Prostate gland (tissue), 2 donors: ENCODE data around the gene DLG2. TPM values are rescaled to one million over a fixed set of nuclear protein-coding genes. Genes with fewer than 3 reads are reported as not detected.

Source experiments
- DNase-seq: peaks from one replicate; pipeline ENCODE4 v3.0.0-alpha.2; 2019; ENCODE audit warnings: low spot score
- H3K27ac ChIP-seq, 2 donors: fragments of 200-600 bp; sonication (generic); 2 replicates each; pipeline ENCODE4 v1.5.1; 2017 to 2019
- H3K27me3 ChIP-seq: fragments of 200-600 bp; sonication (generic); replicated peaks from 2 replicates; pipeline ENCODE4 v1.5.1; 2019; ENCODE audit not compliant: insufficient read depth
- H3K36me3 ChIP-seq, 2 donors: fragments of 200-600 bp; sonication (generic); 1 replicate in 1 of 2; 2 replicates in 1 of 2; pipeline versions ENCODE4 v1.5.1 to v1.8.1; 2017 to 2019
- H3K4me1 ChIP-seq: fragments of 200-600 bp; sonication (generic); replicated peaks from 2 replicates; pipeline ENCODE4 v1.5.1; 2019
- H3K4me3 ChIP-seq, 2 donors: fragments of 200-600 bp; sonication (generic); 2 replicates each; pipeline ENCODE4 v1.5.1; 2017 to 2019
- H3K9me3 ChIP-seq: fragments of 200-600 bp; sonication (generic); 2 replicates; pipeline ENCODE4 v1.5.1; 2017
- POLR2A ChIP-seq: fragments of 450-650 bp; IDR thresholded peaks from one replicate; pipeline ENCODE4 v1.6.1; 2016; ENCODE audit warnings: antibody characterized with exemption, mild to moderate bottlenecking
- POLR2AphosphoS5 ChIP-seq: sonication (generic); formaldehyde crosslinking; IDR thresholded peaks from one replicate; pipeline ENCODE4 v1.6.1; 2017; ENCODE audit warnings: antibody characterized with exemption
- WGBS: methylation state at CpG from one replicate; pipeline ENCODE4 v1.1.5; 2018; 5-methylcytosine and 5-hydroxymethylcytosine counted together
- intact Hi-C: fragments of 100-400 bp; cut with DNase I; formaldehyde crosslinking; loops from one replicate; pipeline ENCODE4 v1.14.2; 2022
- total RNA-seq, 2 donors: library from RNA; depleted of rRNA; stranded (reverse); fragments of >200 nt; gene quantifications; one replicate each; pipeline ENCODE4 v1.1.0, GENCODE V29; 2016
- TF ChIP-seq, protein P1 (sequence below), 4 experiments: fragments of 200-600 bp in 2 of 4; fragments of 450-650 bp in 2 of 4; sonication (generic) in 2 of 4; IDR thresholded peaks; 1 replicate in 3 of 4; 2 replicates in 1 of 4; pipeline ENCODE4 v1.5.1; 2016 to 2019; ENCODE audit warnings: antibody characterized with exemption in 4 of 4, mild to moderate bottlenecking in 2 of 4, moderate library complexity in 2 of 4

The DLG2 gene
- total RNA-seq, 2 donors from 2014 or later: 9.8 to 16.2 TPM

DNA sequence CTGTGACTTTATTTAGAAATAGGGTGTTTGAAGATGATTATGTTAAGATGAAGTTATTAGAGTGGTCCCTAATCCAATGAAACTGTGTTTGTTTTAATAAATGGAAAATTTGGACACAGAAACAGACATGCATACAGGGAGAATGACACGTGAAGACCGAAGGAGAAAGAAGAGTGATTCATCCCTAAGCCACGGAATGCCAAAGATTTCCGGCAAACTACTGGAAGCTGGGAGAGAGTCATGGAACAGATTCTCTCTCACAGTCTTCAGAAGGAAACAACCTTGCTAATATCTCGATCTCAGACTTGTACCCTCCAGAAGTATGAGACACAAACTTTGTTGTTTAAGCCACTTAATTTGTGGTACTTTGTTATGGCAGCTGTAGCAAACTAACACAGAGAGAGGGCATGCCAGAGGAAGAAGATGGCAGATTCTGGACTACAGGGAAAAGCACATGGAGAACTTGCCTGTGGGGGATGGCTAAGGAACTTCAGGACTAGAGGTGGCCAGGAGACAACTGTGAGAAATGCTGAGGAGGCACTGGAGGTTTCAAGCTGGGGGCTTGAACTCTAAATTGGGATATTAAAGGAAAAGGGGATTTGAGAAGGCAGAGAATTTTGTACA lies 1607.5 kb downstream of the DLG2 start:
- WGBS: 83% methylated on average over 5 of the region's 5 CpGs
- no peak overlapping the region for H3K4me3 ChIP-seq
- intact Hi-C loops: no loop called here
- H3K27me3 ChIP-seq: no peaks in the 10 kb centered on the region
- H3K4me1 ChIP-seq: no peaks in the 10 kb centered on the region
- no peak overlapping the region for H3K27ac ChIP-seq
- DNase-seq: no peak
- no peaks in the 10 kb centered on the region for H3K36me3 ChIP-seq
- TF ChIP-seq, protein P1, sequence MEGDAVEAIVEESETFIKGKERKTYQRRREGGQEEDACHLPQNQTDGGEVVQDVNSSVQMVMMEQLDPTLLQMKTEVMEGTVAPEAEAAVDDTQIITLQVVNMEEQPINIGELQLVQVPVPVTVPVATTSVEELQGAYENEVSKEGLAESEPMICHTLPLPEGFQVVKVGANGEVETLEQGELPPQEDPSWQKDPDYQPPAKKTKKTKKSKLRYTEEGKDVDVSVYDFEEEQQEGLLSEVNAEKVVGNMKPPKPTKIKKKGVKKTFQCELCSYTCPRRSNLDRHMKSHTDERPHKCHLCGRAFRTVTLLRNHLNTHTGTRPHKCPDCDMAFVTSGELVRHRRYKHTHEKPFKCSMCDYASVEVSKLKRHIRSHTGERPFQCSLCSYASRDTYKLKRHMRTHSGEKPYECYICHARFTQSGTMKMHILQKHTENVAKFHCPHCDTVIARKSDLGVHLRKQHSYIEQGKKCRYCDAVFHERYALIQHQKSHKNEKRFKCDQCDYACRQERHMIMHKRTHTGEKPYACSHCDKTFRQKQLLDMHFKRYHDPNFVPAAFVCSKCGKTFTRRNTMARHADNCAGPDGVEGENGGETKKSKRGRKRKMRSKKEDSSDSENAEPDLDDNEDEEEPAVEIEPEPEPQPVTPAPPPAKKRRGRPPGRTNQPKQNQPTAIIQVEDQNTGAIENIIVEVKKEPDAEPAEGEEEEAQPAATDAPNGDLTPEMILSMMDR (IDR thresholded peaks at IDR 0.05): no peak
- TF ChIP-seq POLR2A (no peak), POLR2AphosphoS5 (no peak)
- no peaks in the 10 kb centered on the region for H3K9me3 ChIP-seq

DNA sequence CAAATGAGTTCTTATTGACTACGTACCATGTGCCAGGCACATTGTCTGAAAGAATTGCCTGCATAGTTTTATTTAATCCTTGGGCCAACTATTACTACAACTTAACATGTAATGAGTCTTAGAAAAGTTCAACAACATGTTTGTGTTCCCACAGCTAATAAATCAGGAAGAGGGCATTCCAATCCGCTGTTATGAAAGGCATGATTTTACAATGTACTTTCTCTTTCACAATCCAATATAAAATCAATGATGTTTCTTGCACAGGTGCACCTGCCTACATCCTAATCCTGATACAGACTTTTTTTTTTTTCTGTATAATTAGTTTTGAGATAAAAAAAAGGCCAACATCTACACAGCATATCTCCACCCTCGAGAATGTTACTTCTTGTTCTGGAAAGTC lies 1612.6 kb downstream of the DLG2 start:
- 86% methylated on average over 3 of the region's 3 CpGs for WGBS
- DNase-seq: no peak
- no peak for TF ChIP-seq POLR2AphosphoS5
- TF ChIP-seq, protein P1 (IDR thresholded peaks at IDR 0.05): no peak
- TF ChIP-seq POLR2A: no peak
- intact Hi-C loops: no loop called here
- Histone ChIP-seq H3K4me1 (no peaks in the 10 kb centered on the region), H3K36me3 (no peaks in the 10 kb centered on the region), H3K27me3 (no peaks in the 10 kb centered on the region), H3K9me3 (no peaks in the 10 kb centered on the region), H3K4me3 (no peak overlapping the region), H3K27ac (no peak overlapping the region)

DNA sequence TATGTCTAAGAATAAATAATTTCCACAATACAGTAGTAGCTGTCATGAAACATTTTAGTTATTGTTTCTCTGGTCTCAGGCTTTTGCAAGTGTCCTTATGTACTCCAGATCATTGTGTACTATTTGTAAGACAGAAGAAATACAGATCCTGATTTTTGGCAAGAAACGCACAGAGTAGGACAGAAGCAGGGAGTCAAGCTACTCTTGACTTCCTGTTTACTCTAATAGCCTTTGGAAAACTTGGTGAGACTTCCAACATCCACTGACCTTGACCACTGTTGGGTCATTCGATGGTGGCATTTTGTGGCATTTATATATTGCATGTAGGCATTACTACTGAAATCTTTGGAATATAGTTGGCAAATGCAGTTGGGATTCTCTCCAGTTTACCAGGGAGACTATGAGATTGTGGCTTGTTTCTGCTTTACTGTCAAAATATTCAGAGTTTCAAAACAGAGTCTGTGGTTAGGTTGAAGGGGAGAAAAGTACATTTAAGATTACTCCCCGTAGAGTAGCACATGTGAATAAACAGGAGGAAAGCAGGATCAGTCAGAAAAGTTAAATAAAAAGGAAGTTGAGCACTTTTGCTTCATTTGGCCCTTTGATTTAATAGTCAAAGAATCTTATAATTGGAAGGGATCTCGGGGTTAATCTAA lies 1614.8 kb downstream of the DLG2 start:
- Histone ChIP-seq H3K27ac (no peak overlapping the region), H3K4me3 (no peak overlapping the region), H3K4me1 (no peaks in the 10 kb centered on the region), H3K27me3 (no peaks in the 10 kb centered on the region), H3K36me3 (no peaks in the 10 kb centered on the region), H3K9me3 (no peaks in the 10 kb centered on the region)
- 75% methylated on average over 4 of the region's 4 CpGs for WGBS
- TF ChIP-seq POLR2AphosphoS5: no peak
- TF ChIP-seq POLR2A: no peak
- TF ChIP-seq, protein P1 (IDR thresholded peaks at IDR 0.05): no peak
- intact Hi-C loops: no loop called here
- no peak for DNase-seq

DNA sequence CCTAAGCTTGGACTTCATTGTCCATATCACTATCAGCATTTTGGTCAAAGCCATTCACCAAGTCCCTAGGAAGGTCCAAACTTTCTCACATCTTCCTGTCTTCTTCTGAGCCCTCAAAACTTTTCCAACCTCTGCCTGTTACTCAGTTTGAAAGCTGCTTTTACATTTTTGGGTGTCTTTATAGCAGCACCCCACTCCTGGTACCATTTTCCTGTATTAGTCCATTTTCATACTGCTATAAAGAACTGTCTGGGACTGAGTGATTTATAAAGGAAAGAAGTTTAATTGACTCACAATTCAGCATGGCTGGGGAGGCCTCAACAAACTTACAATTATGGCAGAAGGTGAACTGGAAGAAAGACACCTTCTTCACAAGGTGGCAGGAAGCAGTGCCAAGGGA lies 1624.0 kb downstream of the DLG2 start:
- intact Hi-C loops: no loop called here
- TF ChIP-seq POLR2A (no peak), POLR2AphosphoS5 (no peak)
- TF ChIP-seq, protein P1 (IDR thresholded peaks at IDR 0.05): no peak
- no peaks in the 10 kb centered on the region for H3K9me3 ChIP-seq
- no peaks in the 10 kb centered on the region for H3K27me3 ChIP-seq
- no peak for DNase-seq
- no peak overlapping the region for H3K4me3 ChIP-seq
- no peak overlapping the region for H3K27ac ChIP-seq
- H3K36me3 ChIP-seq: no peaks in the 10 kb centered on the region
- no peaks in the 10 kb centered on the region for H3K4me1 ChIP-seq

DNA sequence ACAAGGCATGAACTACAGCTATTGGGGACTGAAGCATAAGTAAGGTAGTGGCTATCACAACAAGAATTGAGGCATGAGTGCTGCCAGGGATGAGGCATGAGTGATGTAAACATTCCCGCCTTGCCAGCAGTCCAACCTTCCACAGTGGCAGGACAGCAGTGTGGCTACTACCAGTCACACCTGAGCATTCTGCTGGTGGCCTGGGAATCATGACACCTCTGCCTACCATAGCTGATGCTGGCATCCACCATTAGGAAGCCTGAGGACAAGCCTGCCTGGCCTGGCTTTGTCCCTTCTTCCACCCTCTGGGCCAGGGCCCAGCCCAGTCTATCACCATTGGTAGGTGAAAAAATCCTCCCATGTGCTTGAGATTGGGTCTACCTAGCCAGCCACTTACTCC lies 1628.2 kb downstream of the DLG2 start:
- no peak for DNase-seq
- H3K4me1 ChIP-seq: no peaks in the 10 kb centered on the region
- H3K27ac ChIP-seq: no peak overlapping the region
- no peaks in the 10 kb centered on the region for H3K9me3 ChIP-seq
- intact Hi-C loops: no loop called here
- no peaks in the 10 kb centered on the region for H3K36me3 ChIP-seq
- no peak overlapping the region for H3K4me3 ChIP-seq
- WGBS: 87% methylated on average over 1 of the region's 1 CpG
- no peaks in the 10 kb centered on the region for H3K27me3 ChIP-seq
- TF ChIP-seq, protein P1 (IDR thresholded peaks at IDR 0.05): no peak
- TF ChIP-seq POLR2A (no peak), POLR2AphosphoS5 (no peak)
